Measurements from ENCODE around the gene PDE4B. TPM values are rescaled to one million over a fixed set of nuclear protein-coding genes. Genes with fewer than 3 reads are reported as not detected.

Gene PDE4B
- total and polyA plus RNA-seq, 10 of the 15 experiments (the other 5 are each of a cell fraction or from before 2014, with no cell fraction given): 3.0 to 13.2 (median 5.7) TPM

- TF ChIP-seq SIN3A (IDR thresholded peaks at IDR 0.05; ENCODE audit: low read depth, low read length): peak; percentile 69
- TF ChIP-seq CBX3 (IDR thresholded peaks at IDR 0.05; ENCODE audit: borderline replicate concordance, low read depth): no peak
- no peak for TF ChIP-seq CBFB (IDR thresholded peaks at IDR 0.05; ENCODE audit: low read depth)
- TF ChIP-seq PRDM15 (CRISPR knock-in tag; IDR thresholded peaks at IDR 0.05): no peak
- no peak for TF ChIP-seq RB1 (IDR thresholded peaks at IDR 0.05; ENCODE audit: borderline replicate concordance)
- peak; percentile 89 for TF ChIP-seq ATF7 (IDR thresholded peaks at IDR 0.05; ENCODE audit: low read depth)
- TF ChIP-seq NRF1 (conservative IDR thresholded peaks at IDR 0.05; ENCODE audit: low read depth, low read length): no peak
- no peak; the same call in 1 of the 2 replicates for TF ChIP-seq JUNB (IDR thresholded peaks at IDR 0.05)
- peak; percentile 37 for TF ChIP-seq CUX1 (IDR thresholded peaks at IDR 0.05; ENCODE audit: insufficient replicate concordance, low read depth, low read length)
- no peak for TF ChIP-seq IRF5 (IDR thresholded peaks at IDR 0.05; ENCODE audit: borderline replicate concordance)
- peak; percentile 76 for TF ChIP-seq SKIL (IDR thresholded peaks at IDR 0.05; ENCODE audit: low read depth, poor library complexity, severe bottlenecking)
- peak; percentile 82 for TF ChIP-seq KLF5 (IDR thresholded peaks at IDR 0.05; ENCODE audit: partially characterized antibody)
- no peak for TF ChIP-seq SMARCA5 (IDR thresholded peaks at IDR 0.05)
- no peak for TF ChIP-seq E4F1 (IDR thresholded peaks at IDR 0.05; ENCODE audit: borderline replicate concordance, partially characterized antibody)
Measured at GRCh38 chr1:66335859-66336640, 543.4 kb downstream of the PDE4B start (continued).

Data from GM12878 (cell line).